CD14-positive monocyte (primary cell): ENCODE measurements around the gene HINT3. TPM values are rescaled to one million over a fixed set of nuclear protein-coding genes. Genes with fewer than 3 reads are reported as not detected.

Experiments used
- DNase-seq, 3 donors: peaks; one replicate each; pipeline ENCODE4 v3.0.0-alpha.2; 2011 to 2022
- H2AFZ ChIP-seq: 2 replicates; pipeline ENCODE4 v1.6.0; 2012; ENCODE audit warnings: mild to moderate bottlenecking, low read depth, low read length, inconsistent platforms; ENCODE audit not compliant: insufficient read depth, poor library complexity, severe bottlenecking
- H3K27ac ChIP-seq, 2 donors: 1 replicate in 1 of 2; 2 replicates in 1 of 2; pipeline ENCODE4 v1.5.1; 2012 to 2013; ENCODE audit warnings: low read length in 2 of 2, control low read depth in 1 of 2, inconsistent platforms in 1 of 2, low read depth in 1 of 2, mild to moderate bottlenecking in 1 of 2
- H3K27me3 ChIP-seq, 2 donors: one replicate each; pipeline versions ENCODE4 v1.6.0 to v1.6.1; 2011 to 2013; ENCODE audit warnings: low read length in 2 of 2; ENCODE audit not compliant: control insufficient read depth in 2 of 2, insufficient read depth in 2 of 2
- H3K36me3 ChIP-seq, 2 donors: replicated peaks in 1 of 2; 1 replicate in 1 of 2; 2 replicates in 1 of 2; pipeline versions ENCODE4 v1.5.1 to v1.6.1; 2012 to 2013; ENCODE audit warnings: low read length in 2 of 2, control low read depth in 1 of 2, inconsistent platforms in 1 of 2, mild to moderate bottlenecking in 1 of 2; ENCODE audit not compliant: insufficient read depth in 2 of 2, control insufficient read depth in 1 of 2
- H3K4me1 ChIP-seq, 2 donors: 1 replicate in 1 of 2; 2 replicates in 1 of 2; pipeline versions ENCODE4 v1.5.1 to v1.6.1; 2012 to 2013; ENCODE audit warnings: low read length in 2 of 2, control low read depth in 1 of 2, inconsistent platforms in 1 of 2, mild to moderate bottlenecking in 1 of 2, moderate library complexity in 1 of 2; ENCODE audit not compliant: insufficient read depth in 2 of 2, control insufficient read depth in 1 of 2
- H3K4me2 ChIP-seq: replicated peaks from 2 replicates; pipeline ENCODE3; 2012; ENCODE audit warnings: low read length, moderate library complexity, mild to moderate bottlenecking; ENCODE audit not compliant: poor library complexity, severe bottlenecking; ENCODE audit errors: extremely low read depth
- H3K4me3 ChIP-seq, 3 experiments: fragments of 200-600 bp in 1 of 3; sonication (generic) in 1 of 3; replicated peaks in 1 of 3; 1 replicate in 2 of 3; 2 replicates in 1 of 3; pipeline ENCODE4 v1.5.1; 2011 to 2013; ENCODE audit warnings: low read length in 3 of 3, mild to moderate bottlenecking in 3 of 3, control low read depth in 2 of 3, low read depth in 2 of 3, inconsistent platforms in 1 of 3, moderate library complexity in 1 of 3
- H3K79me2 ChIP-seq: 2 replicates; pipeline ENCODE4 v1.6.0; 2012; ENCODE audit warnings: mild to moderate bottlenecking, control low read depth, inconsistent platforms, low read length, moderate library complexity; ENCODE audit not compliant: insufficient read depth
- H3K9ac ChIP-seq: 2 replicates; pipeline ENCODE4 v1.6.0; 2017; ENCODE audit warnings: low read length, mild to moderate bottlenecking; ENCODE audit not compliant: insufficient read depth, poor library complexity, severe bottlenecking
- H3K9me3 ChIP-seq, 2 donors: replicated peaks in 1 of 2; 1 replicate in 1 of 2; 2 replicates in 1 of 2; pipeline versions ENCODE4 v1.5.1 to v1.6.1; 2012 to 2013; ENCODE audit warnings: low read length in 2 of 2, control low read depth in 1 of 2; ENCODE audit not compliant: control insufficient read depth in 1 of 2, insufficient read depth in 1 of 2
- H4K20me1 ChIP-seq: 2 replicates; pipeline ENCODE4 v1.6.0; 2012; ENCODE audit warnings: mild to moderate bottlenecking, low read length, control low read depth, moderate library complexity; ENCODE audit not compliant: insufficient read depth
- H3K27ac Mint-ChIP-seq, 7 donors: one replicate each; pipeline ENCODE4 v1.8.0; 2020; ENCODE audit warnings: mild to moderate bottlenecking in 7 of 7, mixed read lengths in 7 of 7, moderate library complexity in 6 of 7, inconsistent platforms in 2 of 7
- H3K27me3 Mint-ChIP-seq, 3 donors: one replicate each; pipeline ENCODE4 v1.8.0; 2021 to 2022; ENCODE audit warnings: low read depth in 3 of 3, mild to moderate bottlenecking in 3 of 3, mixed read lengths in 3 of 3, moderate library complexity in 3 of 3, inconsistent platforms in 1 of 3
- H3K36me3 Mint-ChIP-seq, 2 donors: one replicate each; pipeline ENCODE4 v1.8.0; 2020; ENCODE audit warnings: mixed read lengths in 2 of 2, inconsistent platforms in 1 of 2, mild to moderate bottlenecking in 1 of 2
- H3K4me1 Mint-ChIP-seq: one replicate; pipeline ENCODE4 v1.8.0; 2020; ENCODE audit warnings: mild to moderate bottlenecking, mixed read lengths
- H3K4me3 Mint-ChIP-seq, 2 donors: one replicate each; pipeline ENCODE4 v1.8.0; 2020; ENCODE audit warnings: mild to moderate bottlenecking in 2 of 2, mixed read lengths in 2 of 2, moderate library complexity in 1 of 2
- H3K9me3 Mint-ChIP-seq, 7 donors: one replicate each; pipeline ENCODE4 v1.8.0; 2020 to 2022; ENCODE audit warnings: mixed read lengths in 7 of 7, mild to moderate bottlenecking in 6 of 7, moderate library complexity in 6 of 7, inconsistent platforms in 2 of 7
- WGBS: methylation state at CpG from one replicate; pipeline ENCODE4 v1.1.5; 2013; ENCODE audit warnings: missing lambda C conversion rate; ENCODE audit not compliant: insufficient coverage; 5-methylcytosine and 5-hydroxymethylcytosine counted together
- intact Hi-C, 2 donors: fragments of 100-400 bp; cut with micrococcal nuclease; formaldehyde crosslinking; loops; one replicate each; pipeline versions ENCODE4 v1.15.0 to v1.15.1; 2023
- polyA plus RNA-seq, 3 donors: library from polyadenylated mRNA; depleted of rRNA in 1 of 3; unstranded in 2 of 3; stranded (reverse) in 1 of 3; fragments of 300-500 nt in 2 of 3; fragments of >200 nt in 1 of 3; fragmentation: Illumina TruSeq in 2 of 3; gene quantifications; 1 replicate in 2 of 3; 2 replicates in 1 of 3; pipeline ENCODE4 v1.2.3, GENCODE V29; 2012 to 2021
- TF ChIP-seq, protein P1 (sequence below): fragments of 200-600 bp; IDR thresholded peaks from one replicate; pipeline ENCODE4 v1.8.0; 2022; ENCODE audit warnings: antibody characterized with exemption, mild to moderate bottlenecking

HINT3 gene
- polyA plus RNA-seq, 3 donors, result 5.3 to 18.0 (median 12.3) TPM

DNA sequence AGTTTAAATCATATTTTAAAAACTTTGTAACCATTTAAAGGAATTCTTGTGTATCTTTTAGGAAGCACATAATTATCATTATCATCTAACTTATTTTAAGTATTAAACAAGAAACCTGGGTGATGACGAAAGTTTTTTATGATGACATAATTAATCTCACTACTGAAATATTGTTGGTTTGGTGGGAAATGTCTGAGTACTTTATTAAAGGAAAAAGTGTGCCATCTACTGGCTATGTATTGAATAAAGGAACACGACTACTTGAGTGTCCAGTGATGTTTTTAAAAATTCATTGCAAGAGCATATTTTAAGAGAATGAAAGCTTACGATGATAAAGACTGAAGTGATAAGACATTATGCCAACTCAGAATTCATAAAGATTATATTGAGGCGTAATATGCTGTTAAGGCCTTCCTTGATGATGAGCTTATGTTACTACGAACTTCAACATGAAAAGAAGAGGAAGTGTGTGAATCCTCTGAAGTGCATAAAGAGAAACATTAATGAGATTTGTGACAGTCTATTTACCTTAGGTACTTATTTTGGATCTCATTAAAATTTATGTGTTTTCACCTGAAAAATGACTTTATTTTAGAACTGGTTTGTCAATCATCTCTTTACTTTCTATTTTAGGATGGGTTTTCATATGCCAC is 17.8 kb downstream of the HINT3 start:
- no peaks in the 10 kb centered on the region for H3K9me3 Mint-ChIP-seq
- peaks cover 5% of the 10 kb centered on the region for H3K4me1 Mint-ChIP-seq
- Histone ChIP-seq H2AFZ (peak overlapping the region; percentile 37), H3K27me3 (no peaks in the 10 kb centered on the region), H3K27ac (no peak overlapping the region), H3K9ac (no peak overlapping the region), H4K20me1 (peaks cover 29% of the 10 kb centered on the region), H3K9me3 (no peaks in the 10 kb centered on the region), H3K4me2 (no peak overlapping the region), H3K79me2 (peaks cover 17% of the 10 kb centered on the region), H3K4me1 (no peaks in the 10 kb centered on the region), H3K4me3 (no peak overlapping the region), H3K36me3 (peaks cover 47 to 73% of the 10 kb centered on the region in 2 donors)
- TF ChIP-seq, protein P1, sequence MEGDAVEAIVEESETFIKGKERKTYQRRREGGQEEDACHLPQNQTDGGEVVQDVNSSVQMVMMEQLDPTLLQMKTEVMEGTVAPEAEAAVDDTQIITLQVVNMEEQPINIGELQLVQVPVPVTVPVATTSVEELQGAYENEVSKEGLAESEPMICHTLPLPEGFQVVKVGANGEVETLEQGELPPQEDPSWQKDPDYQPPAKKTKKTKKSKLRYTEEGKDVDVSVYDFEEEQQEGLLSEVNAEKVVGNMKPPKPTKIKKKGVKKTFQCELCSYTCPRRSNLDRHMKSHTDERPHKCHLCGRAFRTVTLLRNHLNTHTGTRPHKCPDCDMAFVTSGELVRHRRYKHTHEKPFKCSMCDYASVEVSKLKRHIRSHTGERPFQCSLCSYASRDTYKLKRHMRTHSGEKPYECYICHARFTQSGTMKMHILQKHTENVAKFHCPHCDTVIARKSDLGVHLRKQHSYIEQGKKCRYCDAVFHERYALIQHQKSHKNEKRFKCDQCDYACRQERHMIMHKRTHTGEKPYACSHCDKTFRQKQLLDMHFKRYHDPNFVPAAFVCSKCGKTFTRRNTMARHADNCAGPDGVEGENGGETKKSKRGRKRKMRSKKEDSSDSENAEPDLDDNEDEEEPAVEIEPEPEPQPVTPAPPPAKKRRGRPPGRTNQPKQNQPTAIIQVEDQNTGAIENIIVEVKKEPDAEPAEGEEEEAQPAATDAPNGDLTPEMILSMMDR, result peak; percentile 76
- no peak overlapping the region for H3K27ac Mint-ChIP-seq
- no peaks in the 10 kb centered on the region for H3K27me3 Mint-ChIP-seq
- peak; percentile 30 to 61 (median 44) for DNase-seq
- WGBS, result 0% methylated on average over 1 of the region's 5 CpGs
- H3K4me3 Mint-ChIP-seq, result no peak overlapping the region
- intact Hi-C loops, result no loop called here
- H3K36me3 Mint-ChIP-seq, result peaks cover 39 to 63% of the 10 kb centered on the region in 2 donors

DNA sequence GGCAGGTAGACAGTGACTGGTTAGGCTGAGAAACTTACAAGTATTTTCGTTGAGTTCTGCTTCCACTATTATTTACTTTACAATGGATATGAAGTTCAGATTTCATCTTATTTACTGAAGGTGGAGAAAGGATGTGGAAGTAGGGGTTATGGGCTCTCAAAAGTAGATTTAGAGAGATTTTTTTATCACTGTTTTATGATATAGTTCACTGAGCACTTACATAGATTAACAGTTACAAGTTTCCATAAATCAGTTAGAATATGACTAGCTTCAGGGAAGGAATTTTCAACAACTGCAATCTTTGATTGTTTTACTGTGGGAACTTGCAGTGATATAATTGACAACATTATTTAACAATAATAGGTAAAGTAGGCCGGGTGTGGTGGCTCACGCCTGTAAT is 22.5 kb downstream of the HINT3 start:
- H3K36me3 ChIP-seq, result peaks cover 40 to 65% of the 10 kb centered on the region in 2 donors

More for the DNA sequence above, 22.5 kb downstream of the HINT3 start:
- Mint-ChIP-seq H3K4me3 (no peak overlapping the region), H3K36me3 (peaks cover 33 to 41% of the 10 kb centered on the region in 2 donors), H3K4me1 (peaks cover 2% of the 10 kb centered on the region), H3K9me3 (no peaks in the 10 kb centered on the region), H3K27me3 (no peaks in the 10 kb centered on the region), H3K27ac (no peak overlapping the region)
- H3K9me3 ChIP-seq, result no peaks in the 10 kb centered on the region
- H3K4me1 ChIP-seq, result no peaks in the 10 kb centered on the region
- H3K27ac ChIP-seq, result no peak overlapping the region
- H3K9ac ChIP-seq, result no peak overlapping the region
- H2AFZ ChIP-seq, result no peak overlapping the region
- H3K4me3 ChIP-seq, result no peak overlapping the region
- peaks cover under 1% of the 10 kb centered on the region for H4K20me1 ChIP-seq
- intact Hi-C loops, result no loop called here
- WGBS, result no CpG with 5 or more reads among the region's 3 CpGs
- H3K27me3 ChIP-seq, result no peaks in the 10 kb centered on the region
- TF ChIP-seq, protein P1, result no peak
- no peaks in the 10 kb centered on the region for H3K79me2 ChIP-seq
- DNase-seq, result no peak
- no peak overlapping the region for H3K4me2 ChIP-seq
